Forelimb muscle (tissue), 1 donor: ENCODE measurements around the gene TFB2M. TPM values are rescaled to one million over a fixed set of nuclear protein-coding genes. Genes with fewer than 3 reads are reported as not detected.

Experiments
- DNase-seq: peaks from one replicate; pipeline ENCODE4 v3.0.0-alpha.2; 2013; ENCODE audit warnings: low read depth
- polyA plus RNA-seq: library from polyadenylated mRNA; unstranded; fragments of 120-200 nt; gene quantifications from one replicate; pipeline ENCODE4 v1.2.1, GENCODE V29; 2013; ENCODE audit not compliant: insufficient read length

Gene TFB2M
- polyA plus RNA-seq, 1 donor: 11.7 TPM

- no peak for DNase-seq
These were observed 52.3 kb downstream of the TFB2M start for GRCh38 chr1:246513619-246514343.

GRCh38 chr1:246513041-246513440 lies 53.0 kb downstream of the TFB2M start:
- DNase-seq: no peak

- DNase-seq: no peak
These were observed 53.4 kb downstream of the TFB2M start for GRCh38 chr1:246512635-246513034.

- DNase-seq: no peak
These were observed 53.8 kb downstream of the TFB2M start for GRCh38 chr1:246512230-246512629.

- no peak for DNase-seq
These were observed 54.9 kb downstream of the TFB2M start for GRCh38 chr1:246511203-246511602.

GRCh38 chr1:246510147-246511030 lies 55.7 kb downstream of the TFB2M start:
- DNase-seq: no peak

GRCh38 chr1:246508897-246509688 lies 57.0 kb downstream of the TFB2M start:
- DNase-seq: no peak

- peak; percentile 25 for DNase-seq
These were observed 59.2 kb downstream of the TFB2M start, which contains the start of gene SMYD3 for GRCh38 chr1:246506674-246507481. Gene SMYD3, minus strand, starts transcription at chr1:246507279.

- DNase-seq: no peak
These were observed 59.7 kb downstream of the TFB2M start for GRCh38 chr1:246506367-246506673.

GRCh38 chr1:246503341-246503740 lies 62.7 kb downstream of the TFB2M start:
- DNase-seq: no peak

- DNase-seq: peak; percentile 48
These were observed 68.6 kb downstream of the TFB2M start for GRCh38 chr1:246497331-246497915.

- peak; percentile 36 for DNase-seq
These were observed 73.3 kb downstream of the TFB2M start for GRCh38 chr1:246492611-246493245.

GRCh38 chr1:246491551-246492053 lies 74.5 kb downstream of the TFB2M start:
- DNase-seq: no peak

Other genes starting within 250 kb of the TFB2M start
- gene SMYD3, start 59.0 kb downstream of the TFB2M start, polyA plus RNA-seq: 7.9 TPM
- gene CNST, start 195 bp upstream of the TFB2M start, polyA plus RNA-seq: 11.7 TPM
- 37.1 TPM for gene SCCPDH, start 158.1 kb upstream of the TFB2M start, polyA plus RNA-seq